B cell (primary cell): ENCODE data around the gene CCDC92B.

ENCODE experiments used
- CTCF ChIP-seq: fragments of 200-600 bp; IDR thresholded peaks from one replicate; pipeline ENCODE4 v1.8.0; 2022; ENCODE audit warnings: antibody characterized with exemption, mild to moderate bottlenecking
- EZH2 ChIP-seq: IDR thresholded peaks from 2 replicates; pipeline ENCODE4 v1.6.1; 2012; ENCODE audit warnings: borderline replicate concordance, low read depth, mild to moderate bottlenecking, moderate library complexity, low read length; ENCODE audit not compliant: insufficient read depth, poor library complexity, severe bottlenecking

GRCh38 chr17:2745317-2746037 is 4.0 kb downstream of the CCDC92B start:
- TF ChIP-seq CTCF (no peak), EZH2 (no peak)
